Mesenchymal stem cell (in vitro differentiated cells and primary cell): ENCODE results near the gene PDGFD.
A peak's percentile ranks its signal among the peaks of the same experiment; 100 is the strongest.

Experiments used
- DNase-seq: peaks from one replicate; pipeline ENCODE4 v3.0.0-alpha.2; 2013
- H2AFZ ChIP-seq: one replicate; pipeline ENCODE4 v1.6.1; 2013; ENCODE audit warnings: low read depth, mild to moderate bottlenecking, control low read depth, inconsistent platforms, low read length, moderate library complexity
- H2AK5ac ChIP-seq: 2 replicates; pipeline ENCODE4 v1.6.1; 2013; ENCODE audit warnings: low read length, moderate library complexity, mild to moderate bottlenecking, inconsistent platforms; ENCODE audit not compliant: severe bottlenecking
- H2BK120ac ChIP-seq: one replicate; pipeline ENCODE4 v1.6.1; 2013; ENCODE audit warnings: low read depth, mild to moderate bottlenecking, inconsistent platforms, low read length, moderate library complexity
- H2BK12ac ChIP-seq, 2 experiments: one replicate each; pipeline ENCODE4 v1.6.1; 2013; ENCODE audit warnings: inconsistent platforms in 2 of 2, low read length in 2 of 2, mild to moderate bottlenecking in 2 of 2, moderate library complexity in 2 of 2, control low read depth in 1 of 2
- H2BK15ac ChIP-seq: one replicate; pipeline ENCODE4 v1.6.1; 2013; ENCODE audit warnings: mild to moderate bottlenecking, low read depth, inconsistent platforms; ENCODE audit not compliant: poor library complexity, severe bottlenecking
- H2BK5ac ChIP-seq: 2 replicates; pipeline ENCODE4 v1.6.1; 2013; ENCODE audit warnings: low read depth, mild to moderate bottlenecking, low read length, control low read depth, inconsistent platforms; ENCODE audit not compliant: poor library complexity, severe bottlenecking
- H3K14ac ChIP-seq, 2 experiments: one replicate each; pipeline ENCODE4 v1.6.1; 2013; ENCODE audit warnings: inconsistent platforms in 2 of 2, low read length in 2 of 2, control low read depth in 1 of 2, mild to moderate bottlenecking in 1 of 2, moderate library complexity in 1 of 2
- H3K18ac ChIP-seq, 2 experiments: one replicate each; pipeline ENCODE4 v1.6.1; 2013; ENCODE audit warnings: inconsistent platforms in 2 of 2, low read length in 2 of 2, control low read depth in 1 of 2, low read depth in 1 of 2, mild to moderate bottlenecking in 1 of 2
- H3K23ac ChIP-seq, 2 experiments: one replicate each; pipeline ENCODE4 v1.6.1; 2013; ENCODE audit warnings: inconsistent platforms in 2 of 2, low read length in 2 of 2, mild to moderate bottlenecking in 2 of 2, moderate library complexity in 2 of 2, control low read depth in 1 of 2
- H3K27ac ChIP-seq: 2 replicates; pipeline ENCODE4 v1.5.1; 2013; ENCODE audit warnings: mild to moderate bottlenecking, moderate library complexity, low read length, control low read depth, inconsistent platforms; ENCODE audit not compliant: poor library complexity, severe bottlenecking
- H3K27me3 ChIP-seq, 2 experiments: 2 replicates each; pipeline versions ENCODE4 v1.6.1 to v1.7.0; 2013; ENCODE audit warnings: low read length in 2 of 2, mild to moderate bottlenecking in 2 of 2, moderate library complexity in 2 of 2, control low read depth in 1 of 2, inconsistent platforms in 1 of 2; ENCODE audit not compliant: control insufficient read depth in 1 of 2, insufficient read depth in 1 of 2
- H3K36me3 ChIP-seq, 2 experiments: 2 replicates each; pipeline versions ENCODE4 v1.6.1 to v1.7.0; 2013; ENCODE audit warnings: low read length in 2 of 2, control low read depth in 1 of 2, inconsistent platforms in 1 of 2, low read depth in 1 of 2, mild to moderate bottlenecking in 1 of 2; ENCODE audit not compliant: insufficient read depth in 2 of 2, control insufficient read depth in 1 of 2
- H3K4ac ChIP-seq, 2 experiments: one replicate each; pipeline ENCODE4 v1.6.1; 2013; ENCODE audit warnings: inconsistent platforms in 2 of 2, low read length in 2 of 2, mild to moderate bottlenecking in 2 of 2, moderate library complexity in 2 of 2, control low read depth in 1 of 2, low read depth in 1 of 2
- H3K4me1 ChIP-seq: 2 replicates; pipeline ENCODE4 v1.6.1; 2013; ENCODE audit warnings: low read depth, low read length, control low read depth; ENCODE audit not compliant: control insufficient read depth, insufficient read depth
- H3K4me2 ChIP-seq: 2 replicates; pipeline ENCODE4 v1.6.1; 2013; ENCODE audit warnings: low read length, mild to moderate bottlenecking, inconsistent platforms; ENCODE audit not compliant: poor library complexity, severe bottlenecking
- H3K4me3 ChIP-seq, 2 experiments: 2 replicates each; pipeline versions ENCODE4 v1.5.1 to v1.7.0; 2013; ENCODE audit warnings: low read length in 2 of 2, mild to moderate bottlenecking in 2 of 2, control low read depth in 1 of 2, low read depth in 1 of 2; ENCODE audit not compliant: insufficient read depth in 1 of 2
- H3K79me1 ChIP-seq: replicated peaks from 2 replicates; pipeline ENCODE4 v1.6.1; 2013; ENCODE audit warnings: mild to moderate bottlenecking, control low read depth, low read length, inconsistent platforms; ENCODE audit not compliant: poor library complexity, severe bottlenecking
- H3K9ac ChIP-seq: 2 replicates; pipeline ENCODE4 v1.7.0; 2013; ENCODE audit warnings: mild to moderate bottlenecking, low read length, moderate library complexity
- H3K9me3 ChIP-seq: 2 replicates; pipeline ENCODE4 v1.7.0; 2013; ENCODE audit warnings: mild to moderate bottlenecking, low read length; ENCODE audit not compliant: control insufficient read depth
- H4K8ac ChIP-seq: one replicate; pipeline ENCODE4 v1.6.1; 2013; ENCODE audit warnings: inconsistent platforms, mild to moderate bottlenecking, low read length, moderate library complexity
- H4K91ac ChIP-seq: one replicate; pipeline ENCODE4 v1.6.1; 2013; ENCODE audit warnings: mild to moderate bottlenecking, low read length, inconsistent platforms
- WGBS: methylation state at CpG from one replicate; pipeline ENCODE4 v1.1.7; 2013; ENCODE audit warnings: mixed read lengths; 5-methylcytosine and 5-hydroxymethylcytosine counted together

Gene PDGFD

GRCh38 chr11:104175769-104176168 lies 11.8 kb upstream of the PDGFD start:
- H3K18ac ChIP-seq: no peak overlapping the region
- no peak overlapping the region for H3K9ac ChIP-seq
- H4K91ac ChIP-seq: no peak overlapping the region
- no peak overlapping the region for H2BK12ac ChIP-seq
- H3K36me3 ChIP-seq: no peaks in the 10 kb centered on the region
- H2BK120ac ChIP-seq: no peak overlapping the region
- H3K14ac ChIP-seq: no peak overlapping the region
- H2AFZ ChIP-seq: no peak overlapping the region
- no peak overlapping the region for H3K4ac ChIP-seq
- DNase-seq: no peak
- no peaks in the 10 kb centered on the region for H3K79me1 ChIP-seq
- no peak overlapping the region for H3K23ac ChIP-seq
- H4K8ac ChIP-seq: no peak overlapping the region
- no peak overlapping the region for H3K4me3 ChIP-seq
- H3K27me3 ChIP-seq: no peaks in the 10 kb centered on the region
- 100% methylated on average over 1 of the region's 1 CpG for WGBS
- H3K4me1 ChIP-seq: no peaks in the 10 kb centered on the region
- H2BK5ac ChIP-seq: no peak overlapping the region
- H3K4me2 ChIP-seq: no peak overlapping the region
- H2BK15ac ChIP-seq: no peak overlapping the region
- H3K9me3 ChIP-seq: no peaks in the 10 kb centered on the region
- H3K27ac ChIP-seq: no peak overlapping the region
- H2AK5ac ChIP-seq: no peak overlapping the region

DNA sequence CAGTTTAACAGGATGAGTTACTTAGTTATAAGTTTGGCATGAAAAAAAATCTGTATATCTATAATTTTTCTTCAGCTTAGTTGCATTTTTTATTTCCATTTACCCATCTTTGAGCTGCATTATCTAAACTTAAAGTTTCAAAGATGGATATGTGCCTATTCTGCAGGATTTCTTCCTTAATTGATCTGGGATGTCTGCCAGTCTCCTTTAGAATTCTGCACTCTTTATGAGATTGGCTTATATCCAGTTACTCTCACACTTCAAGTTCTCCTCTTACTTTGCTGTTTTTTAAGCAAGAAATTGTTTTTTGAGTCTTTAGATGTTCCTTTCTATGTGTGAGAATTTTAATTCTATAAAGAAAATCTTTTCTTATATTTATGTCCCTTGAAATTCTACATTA lies 5.1 kb upstream of the PDGFD start:
- H3K27me3 ChIP-seq: no peaks in the 10 kb centered on the region
- peaks cover 3% of the 10 kb centered on the region for H3K4me1 ChIP-seq
- DNase-seq: no peak
- no peak overlapping the region for H3K4me2 ChIP-seq
- H2BK120ac ChIP-seq: no peak overlapping the region
- no peak overlapping the region for H3K18ac ChIP-seq
- H3K9ac ChIP-seq: no peak overlapping the region
- no peak overlapping the region for H3K14ac ChIP-seq
- H4K91ac ChIP-seq: no peak overlapping the region
- no peak overlapping the region for H4K8ac ChIP-seq
- no peak overlapping the region for H2BK5ac ChIP-seq
- no peak overlapping the region for H2BK12ac ChIP-seq
- H3K27ac ChIP-seq: no peak overlapping the region
- no peak overlapping the region for H2BK15ac ChIP-seq
- no peaks in the 10 kb centered on the region for H3K36me3 ChIP-seq
- no peaks in the 10 kb centered on the region for H3K9me3 ChIP-seq
- H3K79me1 ChIP-seq: no peaks in the 10 kb centered on the region
- no peak overlapping the region for H3K4me3 ChIP-seq
- H3K4ac ChIP-seq: no peak overlapping the region
- no peak overlapping the region for H3K23ac ChIP-seq
- no peak overlapping the region for H2AFZ ChIP-seq
- no peak overlapping the region for H2AK5ac ChIP-seq

- no peak overlapping the region for H3K4me2 ChIP-seq
- 65% methylated on average over 7 of the region's 7 CpGs for WGBS
Measured at GRCh38 chr11:104165014-104165413, 1.1 kb upstream of the PDGFD start.

DNA sequence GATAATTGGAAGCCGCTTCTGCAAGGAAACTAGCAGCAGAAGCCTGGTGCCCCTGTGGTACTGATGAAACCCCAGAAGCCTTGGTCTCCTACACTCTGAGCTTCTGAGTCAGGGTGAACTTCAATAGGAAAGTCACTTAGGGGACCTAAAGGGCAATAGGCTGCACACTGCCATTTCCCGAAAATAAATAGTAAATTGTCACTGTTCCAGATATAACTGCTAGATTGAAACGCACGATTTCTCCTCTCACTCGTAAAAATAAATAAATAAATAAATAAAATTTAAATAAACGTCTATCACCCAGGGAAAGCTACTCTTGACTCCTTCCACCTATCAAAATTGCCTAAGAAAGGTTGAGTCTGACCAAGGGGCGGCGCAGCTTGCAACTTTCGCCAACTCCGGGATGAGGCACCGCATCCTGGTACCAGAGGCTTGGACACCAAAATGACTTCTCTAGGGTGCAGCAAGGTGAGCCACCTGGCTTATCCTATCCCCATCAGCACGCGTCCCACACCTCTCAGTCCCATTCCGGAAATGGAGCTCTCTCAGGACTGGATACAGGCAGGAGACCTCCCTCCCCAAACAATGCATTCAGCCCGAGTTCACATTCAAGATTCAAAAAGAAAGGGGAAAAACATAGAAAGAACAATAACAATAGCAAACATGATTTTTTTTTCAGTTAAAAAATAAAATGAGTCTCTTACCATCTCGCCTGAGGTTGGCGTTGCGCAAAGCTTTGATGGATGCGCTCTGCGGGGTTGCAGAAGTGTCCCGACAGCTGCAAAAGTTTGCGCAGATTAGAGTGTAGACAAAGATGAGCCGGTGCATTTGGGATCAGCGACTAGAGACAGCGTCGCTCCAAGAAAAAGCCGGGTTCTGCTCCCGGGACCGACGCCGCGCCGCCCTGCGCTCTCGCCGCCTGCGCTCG lies 583 bp downstream of the PDGFD start:
- H3K4me1 ChIP-seq: peaks cover 8% of the 10 kb centered on the region
- peak overlapping the region; percentile 30 for H2BK120ac ChIP-seq
- peak overlapping the region; percentile 19 for H2BK5ac ChIP-seq
- H2BK15ac ChIP-seq: no peak overlapping the region
- H3K14ac ChIP-seq: peak overlapping the region in 1 of 2 experiments; percentile 72
- peak overlapping the region; percentile 75 for H2AFZ ChIP-seq
- peak overlapping the region; percentile 81 to 86 for H3K4me3 ChIP-seq
- WGBS: 5% methylated on average over 34 of the region's 38 CpGs
- peak overlapping the region in 1 of 2 experiments; percentile 21 for H2BK12ac ChIP-seq
- no peak overlapping the region for H3K27ac ChIP-seq
- H2AK5ac ChIP-seq: no peak overlapping the region
- H3K79me1 ChIP-seq: peaks cover 2% of the 10 kb centered on the region
- H3K9me3 ChIP-seq: no peaks in the 10 kb centered on the region
- peak overlapping the region; percentile 68 for H3K9ac ChIP-seq
- H3K4ac ChIP-seq: peak overlapping the region in 1 of 2 experiments; percentile 25
- peak overlapping the region; percentile 30 for H4K8ac ChIP-seq
- H3K36me3 ChIP-seq: no peaks in the 10 kb centered on the region
- DNase-seq: peak; percentile 23
- peak overlapping the region; percentile 99 for H3K4me2 ChIP-seq
- peak overlapping the region in 1 of 2 experiments; percentile 34 for H3K18ac ChIP-seq
- no peak overlapping the region for H4K91ac ChIP-seq
- H3K23ac ChIP-seq: peak overlapping the region in 1 of 2 experiments; percentile 94
- H3K27me3 ChIP-seq: peaks cover 0 to 5% of the 10 kb centered on the region in 2 experiments

More at GRCh38 chr11:104165014-104165413, 1.1 kb upstream of the PDGFD start:
- no peak for DNase-seq
- H3K23ac ChIP-seq: no peak overlapping the region
- H4K8ac ChIP-seq: no peak overlapping the region
- no peak overlapping the region for H3K9ac ChIP-seq
- H3K14ac ChIP-seq: no peak overlapping the region
- no peak overlapping the region for H2BK120ac ChIP-seq
- H3K4ac ChIP-seq: no peak overlapping the region
- no peak overlapping the region for H2BK5ac ChIP-seq
- no peak overlapping the region for H3K18ac ChIP-seq
- H2BK12ac ChIP-seq: no peak overlapping the region
- H3K4me1 ChIP-seq: peaks cover 8% of the 10 kb centered on the region
- H3K79me1 ChIP-seq: peaks cover 2% of the 10 kb centered on the region
- H3K4me3 ChIP-seq: no peak overlapping the region
- no peak overlapping the region for H2AK5ac ChIP-seq
- no peak overlapping the region for H2AFZ ChIP-seq
- H4K91ac ChIP-seq: no peak overlapping the region
- H3K27me3 ChIP-seq: peaks cover 0 to 5% of the 10 kb centered on the region in 2 experiments
- H3K36me3 ChIP-seq: no peaks in the 10 kb centered on the region
- H2BK15ac ChIP-seq: no peak overlapping the region
- no peak overlapping the region for H3K27ac ChIP-seq
- H3K9me3 ChIP-seq: no peaks in the 10 kb centered on the region
